SK-N-MC (cell line): ENCODE data around the gene FCRLB.
"Not testable (repeated sequence)": the region's sequence is repeated elsewhere in the genome, so short reads cannot be mapped to it uniquely, and the experiment has no call there.

Source experiments
- DNase-seq: peaks from one replicate; pipeline ENCODE4 v3.0.0-alpha.2; 2011; ENCODE audit warnings: low read depth, low spot score
- H3K27ac ChIP-seq: fragments of 200-600 bp; sonication (generic); 2 replicates; pipeline ENCODE4 v1.5.1; 2016; ENCODE audit warnings: mixed run types
- H3K36me3 ChIP-seq: fragments of 200-600 bp; sonication (generic); 2 replicates; pipeline ENCODE4 v1.6.1; 2017; ENCODE audit warnings: antibody characterized with exemption, low read length, mixed read lengths; ENCODE audit not compliant: insufficient read depth
- H3K4me3 ChIP-seq: fragments of 200-600 bp; sonication (generic); 2 replicates; pipeline ENCODE4 v1.5.1; 2016
- H3K9ac ChIP-seq: fragments of 200-600 bp; sonication (generic); 2 replicates; pipeline ENCODE4 v1.8.0; 2017; ENCODE audit warnings: mixed run types, mixed read lengths; ENCODE audit not compliant: insufficient read length
- H3K9me3 ChIP-seq: fragments of 200-600 bp; sonication (generic); 2 replicates; pipeline ENCODE4 v1.6.1; 2017; ENCODE audit warnings: low read depth, mild to moderate bottlenecking, antibody characterized with exemption, low read length, moderate library complexity, mixed read lengths
- EZH2 ChIP-seq: fragments of 200-600 bp; sonication (generic); IDR thresholded peaks from one replicate; pipeline ENCODE4 v1.6.1; 2017; ENCODE audit warnings: antibody characterized with exemption
- FOXP2 ChIP-seq: optimal IDR thresholded peaks from 2 replicates; pipeline ENCODE3; 2011; ENCODE audit warnings: mild to moderate bottlenecking, moderate library complexity; ENCODE audit not compliant: insufficient read depth; ENCODE audit errors: extremely low read length, control extremely low read depth
- POLR2AphosphoS5 ChIP-seq: IDR thresholded peaks from 2 replicates; pipeline ENCODE4 v1.6.1; 2012; ENCODE audit warnings: mild to moderate bottlenecking, low read depth, low read length, borderline replicate concordance

The FCRLB gene

GRCh38 chr1:161747801-161748200, 26.5 kb downstream of the FCRLB start:
- Histone ChIP-seq H3K27ac (no peak overlapping the region), H3K4me3 (no peak overlapping the region), H3K9ac (no peak overlapping the region), H3K9me3 (no peaks in the 10 kb centered on the region), H3K36me3 (peaks cover 18% of the 10 kb centered on the region)
- no peak for DNase-seq
- TF ChIP-seq FOXP2 (no peak), EZH2 (no peak), POLR2AphosphoS5 (no peak)

DNA sequence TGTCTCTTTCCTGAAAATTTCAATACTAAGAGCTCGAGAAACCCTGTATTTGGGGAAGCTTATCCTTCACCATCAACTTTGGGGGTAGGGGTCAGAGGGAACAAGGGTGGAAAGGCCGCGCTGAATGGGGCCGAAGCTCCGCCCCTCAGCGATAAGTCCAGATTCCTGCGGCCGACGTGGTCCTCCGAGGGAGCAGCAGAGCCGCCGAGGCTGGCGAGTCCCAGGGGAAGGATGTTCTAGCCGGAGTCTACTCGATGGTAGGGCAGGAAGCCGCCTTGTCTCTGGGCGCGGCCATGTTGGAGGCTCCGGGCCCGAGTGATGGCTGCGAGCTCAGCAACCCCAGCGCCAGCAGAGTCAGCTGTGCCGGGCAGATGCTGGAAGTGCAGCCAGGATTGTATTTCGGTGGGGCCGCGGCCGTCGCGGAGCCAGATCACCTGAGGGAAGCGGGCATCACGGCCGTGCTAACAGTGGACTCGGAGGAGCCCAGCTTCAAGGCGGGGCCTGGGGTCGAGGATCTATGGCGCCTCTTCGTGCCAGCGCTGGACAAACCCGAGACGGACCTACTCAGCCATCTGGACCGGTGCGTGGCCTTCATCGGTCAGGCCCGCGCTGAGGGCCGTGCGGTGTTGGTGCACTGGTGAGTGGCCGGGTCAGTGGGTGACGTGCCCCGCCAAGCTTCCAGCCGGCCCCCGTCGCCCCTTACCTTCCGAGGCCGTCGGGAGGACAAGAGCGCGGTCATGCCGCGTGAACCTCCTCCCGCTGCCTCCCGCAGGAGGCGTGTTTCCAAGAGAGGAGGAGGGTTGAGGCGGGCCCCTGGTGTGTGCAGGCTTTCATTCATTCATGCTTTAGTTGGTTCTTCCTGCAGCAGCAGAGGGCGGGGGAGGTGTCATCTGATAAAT, 28.4 kb downstream of the FCRLB start, which contains the start of gene DUSP12:
TSS of gene DUSP12 (plus strand) at position 278 of the 899 bp plus-strand sequence. CDS start at position 294, 16 bp downstream.
- Histone ChIP-seq H3K4me3 (peak within 1 kb of the TSS; percentile 100), H3K9ac (peak within 1 kb of the TSS; percentile 92), H3K36me3 (peaks cover 36% of the 10 kb centered on the region), H3K9me3 (no peaks in the 10 kb centered on the region), H3K27ac (peak within 1 kb of the TSS; percentile 89)
- TF ChIP-seq FOXP2 = no peak
- TF ChIP-seq POLR2AphosphoS5 = peak; percentile 90
- TF ChIP-seq EZH2 = no peak
- DNase-seq = no peak

DNA sequence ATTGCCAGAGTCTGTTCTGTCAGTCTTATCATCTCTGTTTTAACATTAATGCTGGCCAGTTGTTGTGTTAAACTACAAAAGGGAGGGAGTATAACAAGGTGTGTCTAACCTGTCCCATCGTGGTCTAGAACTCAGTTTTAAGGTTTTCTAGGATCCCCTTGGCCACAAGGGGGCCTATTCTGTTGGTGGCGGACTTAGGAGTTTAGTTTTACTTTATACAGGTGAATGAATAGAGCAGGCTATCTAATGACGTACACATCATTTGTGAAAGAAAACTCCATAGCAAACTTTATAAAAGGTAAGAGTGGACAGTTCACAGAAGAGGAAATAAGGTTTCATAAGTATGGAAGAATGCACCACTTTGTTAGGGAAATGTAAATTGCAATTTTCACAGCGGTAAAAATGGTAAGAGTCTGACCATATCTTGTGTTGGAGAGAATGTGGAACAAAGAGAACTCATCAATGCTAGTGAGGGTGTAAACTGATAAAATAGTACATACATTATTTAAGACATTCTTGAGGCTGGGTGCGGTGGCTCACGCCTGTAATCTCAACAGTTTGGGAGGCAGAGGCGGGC, 42.3 kb downstream of the FCRLB start:
- TF ChIP-seq EZH2 (no peak), FOXP2 (no peak), POLR2AphosphoS5 (no peak)
- H3K36me3 ChIP-seq = peaks cover 2% of the 10 kb centered on the region
- DNase-seq = no peak
- H3K9me3 ChIP-seq = no peaks in the 10 kb centered on the region
- no peak overlapping the region for H3K4me3 ChIP-seq
- H3K9ac ChIP-seq = no peak overlapping the region
- peak overlapping the region; percentile 2 for H3K27ac ChIP-seq

DNA sequence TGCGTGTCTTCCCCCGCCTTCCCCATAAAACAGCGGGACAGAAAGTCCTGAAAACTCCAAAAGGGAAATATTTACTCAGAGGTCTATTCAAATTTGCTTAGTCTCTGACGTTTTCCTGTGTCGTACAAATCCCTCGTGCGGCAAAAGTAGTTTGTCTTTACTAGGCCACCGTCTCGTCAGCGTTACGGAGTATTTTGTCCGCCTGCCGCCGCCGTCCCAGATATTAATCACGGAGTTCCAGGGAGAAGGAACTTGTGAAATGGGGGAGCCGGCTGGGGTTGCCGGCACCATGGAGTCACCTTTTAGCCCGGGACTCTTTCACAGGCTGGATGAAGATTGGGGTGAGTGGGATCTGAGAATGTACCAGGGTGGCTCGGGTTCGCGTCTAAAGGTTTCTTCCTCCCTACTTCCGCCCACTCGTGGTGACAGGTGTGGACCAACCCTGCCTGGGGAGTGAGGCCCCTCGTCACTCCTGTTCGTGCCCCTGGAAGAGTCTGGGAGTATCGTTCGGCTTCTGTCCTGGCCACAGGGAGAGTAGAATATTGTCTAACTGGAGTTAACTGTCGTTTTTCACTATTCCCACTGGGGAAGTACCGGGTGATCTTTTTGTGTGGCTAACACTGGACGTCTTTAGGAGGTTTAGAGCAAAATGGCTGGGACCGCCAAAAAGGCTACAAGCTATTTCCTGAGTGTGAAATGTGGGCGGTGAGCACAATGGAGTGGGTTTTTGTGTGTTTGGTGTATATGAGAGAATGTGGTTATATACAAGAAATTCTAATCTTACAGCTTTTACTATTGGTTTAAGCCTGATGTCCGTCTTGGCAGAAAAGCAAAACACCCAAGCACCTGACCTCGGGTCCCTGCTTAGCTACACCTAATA, 45.0 kb downstream of the FCRLB start, which contains the start of gene ATF6:
TSS of gene ATF6 (plus strand) at position 219 of the 880 bp plus-strand sequence. CDS start at position 260, 41 bp downstream.
- no peak for TF ChIP-seq FOXP2
- peak; percentile 84 for TF ChIP-seq POLR2AphosphoS5
- no peak for TF ChIP-seq EZH2
- Histone ChIP-seq H3K27ac (peak within 1 kb of the TSS; percentile 97), H3K9ac (peak within 1 kb of the TSS; percentile 95), H3K9me3 (no peaks in the 10 kb centered on the region), H3K36me3 (no peaks in the 10 kb centered on the region), H3K4me3 (peak within 1 kb of the TSS; percentile 89)
- peak; percentile 88 for DNase-seq

DNA sequence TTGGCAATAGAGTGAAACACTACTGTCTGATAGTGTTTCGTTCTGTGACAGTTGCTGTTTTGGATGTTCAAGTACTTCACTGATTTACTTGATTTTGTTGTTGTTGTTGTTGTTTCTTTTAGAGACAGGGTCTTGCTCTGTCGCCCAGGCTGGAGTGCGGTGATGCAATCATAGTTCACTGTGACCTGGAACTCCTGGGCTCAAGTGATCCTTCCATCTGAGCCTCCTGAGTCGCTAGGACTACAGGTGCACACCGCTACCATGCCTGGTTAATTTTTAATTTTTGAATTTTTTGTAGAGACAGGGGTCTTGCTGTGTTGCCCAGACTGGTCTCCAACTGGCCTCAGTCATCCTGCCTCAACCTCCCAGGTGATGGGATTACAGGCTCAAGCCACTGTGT, 47.1 kb downstream of the FCRLB start:
- Histone ChIP-seq H3K36me3 (no peaks in the 10 kb centered on the region), H3K4me3 (no peak overlapping the region), H3K9me3 (no peaks in the 10 kb centered on the region), H3K9ac (no peak overlapping the region), H3K27ac (no peak overlapping the region)
- DNase-seq = no peak
- TF ChIP-seq FOXP2 = no peak
- TF ChIP-seq EZH2 = no peak
- TF ChIP-seq POLR2AphosphoS5 = no peak

- H3K9ac ChIP-seq = no peak overlapping the region
- H3K9me3 ChIP-seq = no peaks in the 10 kb centered on the region
- DNase-seq = no peak
- no peak overlapping the region for H3K27ac ChIP-seq
- H3K36me3 ChIP-seq = no peaks in the 10 kb centered on the region
- no peak for TF ChIP-seq FOXP2
- no peak for TF ChIP-seq EZH2
- TF ChIP-seq POLR2AphosphoS5 = no peak
- H3K4me3 ChIP-seq = no peak overlapping the region
Observed at GRCh38 chr1:161768986-161769672, 47.8 kb downstream of the FCRLB start.

- not testable (repeated sequence) for H3K36me3 ChIP-seq, H3K27ac ChIP-seq, H3K4me3 ChIP-seq, H3K9ac ChIP-seq, DNase-seq, H3K9me3 ChIP-seq
Observed at GRCh38 chr1:161769673-161770045, 48.3 kb downstream of the FCRLB start.

- Histone ChIP-seq H3K27ac (no peak overlapping the region), H3K36me3 (no peaks in the 10 kb centered on the region), H3K9me3 (no peaks in the 10 kb centered on the region), H3K9ac (no peak overlapping the region), H3K4me3 (no peak overlapping the region)
- DNase-seq = no peak
- TF ChIP-seq EZH2 (no peak), FOXP2 (no peak)
Observed at GRCh38 chr1:161770250-161770649, 48.9 kb downstream of the FCRLB start.
